Heart right ventricle (tissue), 16 donors: Measurements from ENCODE around the gene NIPAL3. TPM values are rescaled to one million over a fixed set of nuclear protein-coding genes. Genes with fewer than 3 reads are reported as not detected.

Source experiments
- ATAC-seq, 8 donors: fragments of 200-7000 bp; cut with Tn5 transposase; one replicate each; pipeline ENCODE4 v1.9.1; 2020; ENCODE audit warnings: mild to moderate bottlenecking in 8 of 8, moderate library complexity in 8 of 8, moderate number of reproducible peaks in 1 of 8
- DNase-seq, 2 donors: peaks; one replicate each; pipeline ENCODE4 v3.0.0-alpha.2; 2020
- H3K27ac ChIP-seq, 10 donors: fragments of 200-600 bp; sonication (generic) in 2 of 10; one replicate each; pipeline versions ENCODE4 v1.5.0 to v1.8.0; 2020 to 2022; ENCODE audit warnings: mild to moderate bottlenecking in 3 of 10
- H3K27me3 ChIP-seq, 7 donors: fragments of 200-600 bp; one replicate each; pipeline ENCODE4 v1.8.0; 2021 to 2022; ENCODE audit warnings: mild to moderate bottlenecking in 2 of 7
- H3K36me3 ChIP-seq, 9 donors: fragments of 200-600 bp; sonication (generic) in 1 of 9; one replicate each; pipeline versions ENCODE4 v1.5.0 to v1.8.0; 2020 to 2022; ENCODE audit warnings: mild to moderate bottlenecking in 2 of 9
- H3K4me1 ChIP-seq, 9 donors: fragments of 200-600 bp; sonication (generic) in 1 of 9; one replicate each; pipeline versions ENCODE4 v1.5.0 to v1.8.0; 2020 to 2022; ENCODE audit warnings: mild to moderate bottlenecking in 4 of 9
- H3K4me3 ChIP-seq, 10 donors: fragments of 200-600 bp; sonication (generic) in 2 of 10; one replicate each; pipeline versions ENCODE4 v1.5.0 to v1.8.0; 2020 to 2022; ENCODE audit warnings: mild to moderate bottlenecking in 7 of 10, moderate library complexity in 2 of 10
- H3K9me3 ChIP-seq, 11 donors: fragments of 200-600 bp in 10 of 11; sonication (generic) in 2 of 11; one replicate each; pipeline versions ENCODE4 v1.5.0 to v1.8.0; 2013 to 2022; ENCODE audit warnings: mild to moderate bottlenecking in 2 of 11, control low read depth in 1 of 11, moderate library complexity in 1 of 11
- CTCF ChIP-seq, 9 donors: fragments of 200-600 bp; sonication (generic) in 2 of 9; IDR thresholded peaks; one replicate each; pipeline versions ENCODE4 v1.5.0 to v1.8.0; 2021 to 2022; ENCODE audit warnings: antibody characterized with exemption in 9 of 9, mild to moderate bottlenecking in 5 of 9, moderate library complexity in 1 of 9
- WGBS, 2 donors: extraction: QIAGEN DNeasy Blood & Tissue Kit; methylation state at CpG; one replicate each; pipeline ENCODE4 v1.1.7; 2013; ENCODE audit warnings: inconsistent platforms in 1 of 2; 5-methylcytosine and 5-hydroxymethylcytosine counted together
- intact Hi-C, 10 donors: fragments of 100-400 bp; cut with DNase I; formaldehyde crosslinking; loops; one replicate each; pipeline versions ENCODE4 v1.11.1 to v1.14.2; 2022
- polyA plus RNA-seq, 2 donors: library from polyadenylated mRNA; stranded (reverse); fragments of 200-250 nt; gene quantifications; one replicate each; pipeline ENCODE4 v1.2.3, GENCODE V29; 2013
- total RNA-seq, 10 donors: library from RNA; stranded (reverse); fragmentation: NEBNext Ultra II Directional in 3 of 10; extraction: Animal tissue kit (Norgen Biotek cat#: 25700) in 3 of 10; gene quantifications; one replicate each; pipeline versions ENCODE4 v1.2.1 to v1.2.4, GENCODE V29; 2021 to 2023
- donor health status: Arrhythmogenic right ventricular cardiomyopathy.
- donor health status: ischemic (EF 13 %, LVEDD 7.1; RV severe dilation, severe dysfunction).
- donor health status: healthy with polysubstance abuse.
- donor health status: DM: no; HTN: yes; CAD: no.
- donor health status: DM: no; HTN: no; CAD: no.
- donor health status: ischemic (EF 25% LVEDD 6.9; RV normal size, moderate dysfunction).
- donor health status: ischemic (EF 25% LVEDD 5.7; RV mildly dilated, moderate dysfunction).
- donor health status: healthy.
- donor health status: DM: yes; HTN: yes; CAD: no.
- donor health status: Ischemic cardiomyopathy.
- donor health status: ischemic (EF 35%, LVEDD 5.7; RV mildly dilated, moderate dysfunction).
- donor health status: nonischemic (EF 11% LVEDD 7.7; RV severe dilation, severe dysfunction).
- donor health status: DM: yes; HTN: yes; CAD: no.
- donor health status: PGD.
- donor health status: ischemic (EF 29% LVEDD 5.4; RV normal size, mild dysfunction).
- donor health status: nonischemic (EF 23%, LVEDD 6.1; RV moderate dilation, normal function).

NIPAL3 gene
- total and polyA plus RNA-seq, 12 donors, result 5.3 to 44.9 (median 26.5) TPM

GRCh38 chr1:24505816-24506215 is 90.2 kb downstream of the NIPAL3 start:
- no peak for TF ChIP-seq CTCF (IDR thresholded peaks at IDR 0.05)
- peaks cover 0 to 26% (median 20%) of the 10 kb centered on the region in 9 donors for H3K4me1 ChIP-seq

GRCh38 chr1:24506691-24507381 is 91.2 kb downstream of the NIPAL3 start:
- no peak for TF ChIP-seq CTCF (IDR thresholded peaks at IDR 0.05)
- Histone ChIP-seq H3K4me3 (peak overlapping the region in 1 of 10 donors; percentile 2), H3K27me3 (no peaks in the 10 kb centered on the region), H3K36me3 (no peaks in the 10 kb centered on the region), H3K9me3 (no peaks in the 10 kb centered on the region), H3K4me1 (peaks cover 0 to 24% (median 9%) of the 10 kb centered on the region in 9 donors), H3K27ac (peak overlapping the region in 1 of 10 donors; percentile 54)
- WGBS, 2 donors, result 74 to 76% methylated on average over 5 of the region's 5 CpGs
- DNase-seq (no peak), ATAC-seq (no peak)
- intact Hi-C loops, result loop anchor here in 2 of 10 donors (10.0 kb wide), 1 partner anchor 92 kb away; the partner anchor contains the start of genes NIPAL3 (in 2 of the 2) and STPG1 (in 2 of the 2)

More at GRCh38 chr1:24505816-24506215, 90.2 kb downstream of the NIPAL3 start:
- Histone ChIP-seq H3K4me3 (no peak overlapping the region), H3K36me3 (no peaks in the 10 kb centered on the region), H3K27me3 (no peaks in the 10 kb centered on the region), H3K27ac (peak overlapping the region in 1 of 10 donors; percentile 26), H3K9me3 (no peaks in the 10 kb centered on the region)
- no peak for DNase-seq
- 90 to 91% methylated on average over 4 of the region's 4 CpGs for WGBS, 2 donors
- intact Hi-C loops, result loop anchor here in 2 of 10 donors (10.0 kb wide), 1 partner anchor 91 kb away; the partner anchor contains the start of genes NIPAL3 (in 2 of the 2) and STPG1 (in 2 of the 2)
- no peak for ATAC-seq

GRCh38 chr1:24507405-24507804 is 91.8 kb downstream of the NIPAL3 start:
- ATAC-seq, result no peak
- WGBS, 2 donors, result 75 to 88% methylated on average over 5 of the region's 5 CpGs
- no peak for TF ChIP-seq CTCF (IDR thresholded peaks at IDR 0.05)
- Histone ChIP-seq H3K27me3 (no peaks in the 10 kb centered on the region), H3K4me3 (no peak overlapping the region), H3K4me1 (peaks cover 0 to 20% (median 8%) of the 10 kb centered on the region in 9 donors), H3K36me3 (no peaks in the 10 kb centered on the region), H3K9me3 (no peaks in the 10 kb centered on the region), H3K27ac (peak overlapping the region in 1 of 10 donors; percentile 54)
- intact Hi-C loops, result loop anchor here in 2 of 10 donors (10.0 kb wide), 1 partner anchor 93 kb away; the partner anchor contains the start of genes NIPAL3 (in 2 of the 2) and STPG1 (in 2 of the 2)
- no peak for DNase-seq

GRCh38 chr1:24508911-24509310 is 93.3 kb downstream of the NIPAL3 start:
- Histone ChIP-seq H3K36me3 (no peaks in the 10 kb centered on the region), H3K9me3 (no peaks in the 10 kb centered on the region), H3K27ac (no peak overlapping the region), H3K27me3 (no peaks in the 10 kb centered on the region), H3K4me3 (no peak overlapping the region), H3K4me1 (peaks cover 0 to 12% (median 3%) of the 10 kb centered on the region in 9 donors)
- WGBS, 2 donors, result 96% methylated on average over 5 of the region's 5 CpGs
- ATAC-seq, result no peak
- intact Hi-C loops, result loop anchor here in 2 of 10 donors (10.0 kb wide), 1 partner anchor 94 kb away; the partner anchor contains the start of genes NIPAL3 (in 2 of the 2) and STPG1 (in 2 of the 2)
- no peak for DNase-seq
- no peak for TF ChIP-seq CTCF (IDR thresholded peaks at IDR 0.05)
